ENCODE data around the gene ABCC8. TPM values are rescaled to one million over a fixed set of nuclear protein-coding genes. Genes with fewer than 3 reads are reported as not detected.

ABCC8 gene
- total RNA-seq, 1 experiment from 2014 or later: not detected

DNA sequence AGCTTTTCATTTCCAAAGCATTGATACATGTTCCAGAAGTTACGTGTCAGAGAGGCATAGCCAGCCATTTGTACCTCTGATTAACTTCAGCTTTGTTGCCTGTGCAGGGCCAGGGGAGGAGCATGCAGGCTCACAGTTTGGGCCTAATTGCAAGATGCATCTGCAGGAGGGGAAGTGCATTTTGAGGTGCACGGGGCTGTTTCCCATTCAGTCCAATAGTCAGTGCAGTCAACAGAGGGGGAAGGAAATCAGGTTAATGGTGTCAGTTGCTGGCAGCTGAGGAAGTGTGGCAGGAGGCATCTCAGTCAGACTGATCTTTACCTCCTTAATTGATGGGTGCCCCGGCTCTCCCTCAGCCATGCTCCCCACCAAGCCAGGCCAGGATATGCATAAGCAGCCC lies 39.3 kb downstream of the ABCC8 start:
- H3K27ac ChIP-seq: no peak overlapping the region
- H3K4me2 ChIP-seq: no peak overlapping the region
- H3K9me3 ChIP-seq (ENCODE audit: insufficient read depth, low read depth): no peaks in the 10 kb centered on the region
- H3K9me2 ChIP-seq (ENCODE audit: insufficient read depth): no peaks in the 10 kb centered on the region
- no peaks in the 10 kb centered on the region for H3K36me3 ChIP-seq (ENCODE audit: low read depth)
- ChIA-PET POLR2A (ENCODE audit: unreplicated experiment) (no interaction called here), CTCF (no interaction called here)
- DNase-seq: no peak
- intact Hi-C loops (cut with micrococcal nuclease; ENCODE audit: unreplicated experiment): no loop called here
- H3K4me1 ChIP-seq (replicated peaks; ENCODE audit: insufficient read depth): 0 out of 2 replicates have a peak, but pooled peaks cover 6% of the 10 kb centered on the region
- no peak overlapping the region for H2AFZ ChIP-seq
- H3K79me2 ChIP-seq (ENCODE audit: low read depth): no peaks in the 10 kb centered on the region
- BruUV-seq (replicated peaks): no TSS peak
- H3K4me3 ChIP-seq: no peak overlapping the region
- no peaks in the 10 kb centered on the region for H4K20me1 ChIP-seq (ENCODE audit: insufficient read depth)
- TF ChIP-seq EZH2 (IDR thresholded peaks at IDR 0.05; ENCODE audit: low read depth): no peak
- TF ChIP-seq, protein P1, sequence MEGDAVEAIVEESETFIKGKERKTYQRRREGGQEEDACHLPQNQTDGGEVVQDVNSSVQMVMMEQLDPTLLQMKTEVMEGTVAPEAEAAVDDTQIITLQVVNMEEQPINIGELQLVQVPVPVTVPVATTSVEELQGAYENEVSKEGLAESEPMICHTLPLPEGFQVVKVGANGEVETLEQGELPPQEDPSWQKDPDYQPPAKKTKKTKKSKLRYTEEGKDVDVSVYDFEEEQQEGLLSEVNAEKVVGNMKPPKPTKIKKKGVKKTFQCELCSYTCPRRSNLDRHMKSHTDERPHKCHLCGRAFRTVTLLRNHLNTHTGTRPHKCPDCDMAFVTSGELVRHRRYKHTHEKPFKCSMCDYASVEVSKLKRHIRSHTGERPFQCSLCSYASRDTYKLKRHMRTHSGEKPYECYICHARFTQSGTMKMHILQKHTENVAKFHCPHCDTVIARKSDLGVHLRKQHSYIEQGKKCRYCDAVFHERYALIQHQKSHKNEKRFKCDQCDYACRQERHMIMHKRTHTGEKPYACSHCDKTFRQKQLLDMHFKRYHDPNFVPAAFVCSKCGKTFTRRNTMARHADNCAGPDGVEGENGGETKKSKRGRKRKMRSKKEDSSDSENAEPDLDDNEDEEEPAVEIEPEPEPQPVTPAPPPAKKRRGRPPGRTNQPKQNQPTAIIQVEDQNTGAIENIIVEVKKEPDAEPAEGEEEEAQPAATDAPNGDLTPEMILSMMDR (conservative IDR thresholded peaks at IDR 0.05): no peak
- H3K27me3 ChIP-seq (ENCODE audit: insufficient read depth, low read depth): peaks cover 79% of the 10 kb centered on the region
- no peaks in the 10 kb centered on the region for H3F3A ChIP-seq (ENCODE audit: insufficient read depth, low read depth)

DNA sequence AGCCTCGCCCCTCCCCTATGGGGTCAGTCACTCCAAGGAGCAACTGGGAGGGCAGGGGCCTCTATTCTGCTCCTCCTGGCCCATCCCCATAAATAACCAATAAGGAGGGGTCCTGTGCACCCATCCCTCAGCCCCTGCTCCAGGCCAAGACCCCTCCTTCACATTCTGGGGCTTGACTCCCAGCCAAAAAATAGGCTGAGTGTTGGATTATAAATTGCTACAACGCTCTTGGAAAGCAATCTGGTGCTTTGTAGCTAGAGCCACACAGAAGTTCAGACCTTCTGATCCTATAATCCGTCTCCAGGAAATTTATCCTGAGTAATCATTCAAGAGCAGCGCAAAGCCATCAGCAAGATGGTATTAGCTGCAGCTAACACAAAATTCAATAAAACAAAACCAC lies 42.5 kb downstream of the ABCC8 start:
- peaks cover 74% of the 10 kb centered on the region for H3K27me3 ChIP-seq (ENCODE audit: insufficient read depth, low read depth)
- intact Hi-C loops (cut with micrococcal nuclease; ENCODE audit: unreplicated experiment): no loop called here
- no peak for DNase-seq
- no peaks in the 10 kb centered on the region for H3K4me1 ChIP-seq (replicated peaks; ENCODE audit: insufficient read depth)
- H3K9me2 ChIP-seq (ENCODE audit: insufficient read depth): no peaks in the 10 kb centered on the region
- no peaks in the 10 kb centered on the region for H4K20me1 ChIP-seq (ENCODE audit: insufficient read depth)
- no peak overlapping the region for H3K4me2 ChIP-seq
- H3K4me3 ChIP-seq: no peak overlapping the region
- no peaks in the 10 kb centered on the region for H3F3A ChIP-seq (ENCODE audit: insufficient read depth, low read depth)
- no peaks in the 10 kb centered on the region for H3K79me2 ChIP-seq (ENCODE audit: low read depth)
- no peak overlapping the region for H3K27ac ChIP-seq
- CTCF ChIA-PET: no interaction called here
- H3K9me3 ChIP-seq (ENCODE audit: insufficient read depth, low read depth): no peaks in the 10 kb centered on the region
- POLR2A ChIA-PET (ENCODE audit: unreplicated experiment): no interaction called here
- TF ChIP-seq, protein P1 (conservative IDR thresholded peaks at IDR 0.05): no peak
- TF ChIP-seq EZH2 (IDR thresholded peaks at IDR 0.05; ENCODE audit: low read depth): no peak
- BruUV-seq (replicated peaks): no TSS peak
- H2AFZ ChIP-seq: no peak overlapping the region
- no peaks in the 10 kb centered on the region for H3K36me3 ChIP-seq (ENCODE audit: low read depth)

DNA sequence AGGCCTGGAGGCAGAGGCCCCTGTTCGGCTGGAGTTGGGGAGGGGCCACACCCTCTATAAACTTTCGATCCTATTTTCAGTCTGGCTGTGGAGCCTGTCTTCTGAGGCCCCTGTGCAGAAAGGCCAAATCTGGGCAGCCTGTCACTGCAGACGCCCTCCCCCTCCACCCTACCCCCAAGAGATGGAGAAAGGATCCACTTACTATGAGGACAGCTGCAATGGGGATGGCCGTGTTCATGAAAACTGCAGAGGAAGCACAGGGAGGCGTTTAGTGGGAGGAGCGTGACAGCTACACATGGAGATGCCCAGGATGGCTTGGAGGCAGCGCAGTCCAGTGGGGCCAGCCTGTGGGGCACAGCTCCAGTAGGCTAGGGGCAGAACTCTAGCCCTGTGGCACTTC lies 44.6 kb downstream of the ABCC8 start:
- intact Hi-C loops (cut with micrococcal nuclease; ENCODE audit: unreplicated experiment): no loop called here
- ChIA-PET CTCF (no interaction called here), POLR2A (ENCODE audit: unreplicated experiment) (no interaction called here)
- DNase-seq: no peak
- Histone ChIP-seq H3K27ac (no peak overlapping the region), H4K20me1 (ENCODE audit: insufficient read depth) (no peaks in the 10 kb centered on the region), H3K36me3 (ENCODE audit: low read depth) (no peaks in the 10 kb centered on the region), H3K79me2 (ENCODE audit: low read depth) (no peaks in the 10 kb centered on the region), H3K9me3 (ENCODE audit: insufficient read depth, low read depth) (no peaks in the 10 kb centered on the region), H3K9me2 (ENCODE audit: insufficient read depth) (no peaks in the 10 kb centered on the region), H3K4me2 (no peak overlapping the region), H3F3A (ENCODE audit: insufficient read depth, low read depth) (no peaks in the 10 kb centered on the region), H3K4me1 (replicated peaks; ENCODE audit: insufficient read depth) (no peaks in the 10 kb centered on the region), H3K4me3 (no peak overlapping the region), H3K27me3 (ENCODE audit: insufficient read depth, low read depth) (peaks cover 87% of the 10 kb centered on the region), H2AFZ (no peak overlapping the region)
- TF ChIP-seq, protein P1 (conservative IDR thresholded peaks at IDR 0.05): no peak
- TF ChIP-seq EZH2 (IDR thresholded peaks at IDR 0.05; ENCODE audit: low read depth): no peak
- BruUV-seq (replicated peaks): no TSS peak
